Activated CD4-positive, alpha-beta T cell treated with anti-CD3 and anti-CD28 coated beads, Interleukin-2, amount 50 U/mL, for 16 hours (primary cell): ENCODE data around the gene YEATS2.
A peak's percentile ranks its signal among the peaks of the same experiment; 100 is the strongest.
"Not testable (repeated sequence)": the region's sequence is repeated elsewhere in the genome, so short reads cannot be mapped to it uniquely, and the experiment has no call there.

Source experiments
- DNase-seq: peaks from one replicate; pipeline ENCODE4 v3.0.0-alpha.2; 2020

YEATS2 gene

GRCh38 chr3:183718012-183718411, 20.4 kb downstream of the YEATS2 start:
- no peak for DNase-seq

GRCh38 chr3:183725387-183725786, 27.8 kb downstream of the YEATS2 start:
- no peak for DNase-seq

- no peak for DNase-seq
Observed at GRCh38 chr3:183728204-183728603, 30.6 kb downstream of the YEATS2 start.

DNA sequence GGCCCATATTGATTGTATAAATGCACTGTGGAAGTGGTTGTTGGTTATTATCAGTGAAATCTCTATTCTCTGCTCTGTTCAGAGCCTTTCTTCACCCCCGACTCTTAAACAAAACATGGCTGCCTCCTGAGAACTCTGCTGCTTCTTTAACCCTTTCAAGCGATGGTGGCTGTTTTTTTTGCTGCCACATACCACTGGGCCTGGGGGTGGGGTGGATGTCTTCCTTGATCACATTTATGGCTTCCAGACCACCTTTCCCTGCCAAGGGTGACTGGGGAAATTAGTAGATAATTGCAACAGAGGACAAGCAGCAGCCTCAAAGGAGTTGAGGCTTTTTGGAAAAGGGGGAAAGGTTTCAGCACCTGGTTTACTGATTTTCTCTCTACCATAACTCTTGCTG, 32.8 kb downstream of the YEATS2 start:
- DNase-seq: no peak

DNA sequence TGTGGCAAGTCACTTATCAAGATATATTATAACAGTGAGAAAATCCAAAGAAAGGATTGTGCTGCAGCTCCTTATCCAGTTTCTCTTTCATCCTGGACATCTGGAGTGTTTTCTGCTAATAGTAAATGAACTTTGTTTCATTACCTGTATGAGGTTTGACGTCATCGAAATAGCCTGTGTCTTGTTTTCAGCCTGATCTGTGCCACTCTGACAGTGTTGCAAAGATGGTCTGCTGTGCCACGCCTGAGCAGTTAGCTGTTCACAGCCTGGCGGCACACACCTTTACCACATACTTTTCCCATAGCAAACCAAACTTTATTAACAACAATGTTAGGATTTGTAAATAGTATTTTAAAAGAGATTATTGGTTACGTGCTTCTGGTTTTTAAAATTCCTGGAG, 34.0 kb downstream of the YEATS2 start:
- DNase-seq: no peak

- DNase-seq: no peak
Observed at GRCh38 chr3:183733553-183733952, 36.0 kb downstream of the YEATS2 start.

- DNase-seq: no peak
Observed at GRCh38 chr3:183734750-183735494, 37.3 kb downstream of the YEATS2 start.

DNA sequence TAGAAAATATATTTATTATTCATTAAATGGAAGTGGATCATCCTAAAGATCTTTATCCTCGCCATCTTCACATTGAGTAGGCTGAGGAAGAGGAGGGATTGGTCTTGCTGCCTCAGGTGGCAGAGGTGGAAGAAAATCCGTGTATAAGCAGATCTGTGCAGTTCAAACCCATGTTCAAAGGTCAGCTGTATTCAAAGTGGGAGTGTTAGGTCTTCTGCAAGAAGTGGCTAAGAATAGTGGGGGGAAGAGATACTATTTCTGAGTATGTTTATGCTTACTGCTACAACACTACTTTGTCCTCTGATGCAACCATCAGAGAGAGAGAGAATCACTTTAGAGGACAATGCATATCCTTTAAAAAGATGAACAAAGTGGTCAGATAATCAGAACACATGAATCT, 39.5 kb downstream of the YEATS2 start:
- DNase-seq: no peak

GRCh38 chr3:183740154-183740553, 42.6 kb downstream of the YEATS2 start:
- DNase-seq: not testable (repeated sequence)

DNA sequence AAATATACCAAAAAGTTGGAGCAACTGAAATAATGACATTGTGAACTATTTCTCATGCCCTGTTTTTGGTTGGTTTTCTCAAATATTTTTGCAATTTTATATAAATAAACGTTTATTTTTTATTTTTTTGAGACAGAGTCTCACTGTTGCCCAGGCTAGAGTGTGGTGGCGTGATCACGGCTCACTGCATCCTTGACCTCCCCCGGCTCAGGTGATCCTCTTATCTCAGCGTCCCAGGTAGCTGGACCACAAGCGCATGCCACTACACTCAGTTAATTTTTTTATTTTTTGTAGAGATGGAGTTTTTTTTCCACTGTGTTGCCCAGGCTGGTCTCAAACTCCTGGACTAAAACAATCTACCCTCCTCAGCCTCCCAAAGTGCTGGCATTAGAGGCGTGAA, 45.6 kb downstream of the YEATS2 start:
- no peak for DNase-seq

DNA sequence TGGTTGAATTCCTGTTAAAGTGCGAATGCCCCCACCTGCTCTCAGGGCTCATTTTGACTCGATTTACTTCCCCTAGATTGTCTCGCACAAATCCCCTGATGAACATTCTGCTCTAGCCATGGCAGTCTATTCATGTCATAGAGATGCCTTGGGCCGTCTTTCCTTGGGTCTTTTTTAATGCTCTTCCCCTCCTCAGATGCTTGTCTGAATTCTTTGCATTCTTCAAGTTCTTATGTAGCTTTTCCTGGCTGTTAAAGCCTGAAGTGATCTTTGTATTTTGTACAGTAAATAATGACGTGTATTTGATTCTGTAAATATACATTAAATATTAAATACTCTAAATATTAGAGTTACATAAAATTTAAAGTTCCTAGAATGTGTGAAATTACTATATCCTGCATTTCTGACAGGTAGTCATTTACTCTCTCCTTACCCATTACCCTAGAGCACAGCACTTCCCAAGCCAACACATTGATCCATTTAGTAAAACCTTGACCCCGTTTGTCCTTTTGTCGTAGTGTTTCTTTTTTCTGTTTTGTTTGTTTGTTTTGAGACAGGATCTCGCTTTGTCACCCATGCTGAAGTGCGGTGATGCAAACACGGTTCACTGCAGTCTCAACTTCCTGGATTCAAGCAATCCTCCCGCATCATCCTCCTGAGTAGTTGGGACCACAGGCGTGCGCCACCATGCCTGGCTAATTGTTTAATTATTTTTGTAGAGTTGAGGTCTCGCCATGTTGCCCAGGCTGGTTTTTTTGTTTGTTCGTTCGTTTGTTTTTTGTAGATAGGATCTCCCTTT, 47.9 kb downstream of the YEATS2 start:
- no peak for DNase-seq

GRCh38 chr3:183754052-183754451, 56.5 kb downstream of the YEATS2 start:
- DNase-seq: no peak

DNA sequence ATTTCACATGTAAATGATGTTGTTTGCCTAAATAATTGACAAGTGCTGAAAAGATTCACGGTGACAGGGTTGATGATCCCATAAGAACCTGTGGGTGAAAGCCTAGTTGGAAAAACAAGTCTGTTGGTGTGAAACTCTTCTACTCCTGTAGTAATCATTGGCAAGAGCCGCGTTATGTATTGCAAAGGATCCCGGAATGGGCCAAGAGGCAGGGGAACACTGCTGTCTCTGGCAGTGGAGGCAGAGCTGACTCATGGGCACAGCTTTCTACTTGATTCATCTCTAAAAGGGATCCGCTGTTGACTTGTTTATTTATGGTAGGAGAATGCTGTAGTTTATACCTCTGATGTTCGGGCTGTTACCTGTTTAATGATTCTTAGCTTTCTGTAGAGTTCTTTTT, 64.7 kb downstream of the YEATS2 start:
- DNase-seq: no peak

DNA sequence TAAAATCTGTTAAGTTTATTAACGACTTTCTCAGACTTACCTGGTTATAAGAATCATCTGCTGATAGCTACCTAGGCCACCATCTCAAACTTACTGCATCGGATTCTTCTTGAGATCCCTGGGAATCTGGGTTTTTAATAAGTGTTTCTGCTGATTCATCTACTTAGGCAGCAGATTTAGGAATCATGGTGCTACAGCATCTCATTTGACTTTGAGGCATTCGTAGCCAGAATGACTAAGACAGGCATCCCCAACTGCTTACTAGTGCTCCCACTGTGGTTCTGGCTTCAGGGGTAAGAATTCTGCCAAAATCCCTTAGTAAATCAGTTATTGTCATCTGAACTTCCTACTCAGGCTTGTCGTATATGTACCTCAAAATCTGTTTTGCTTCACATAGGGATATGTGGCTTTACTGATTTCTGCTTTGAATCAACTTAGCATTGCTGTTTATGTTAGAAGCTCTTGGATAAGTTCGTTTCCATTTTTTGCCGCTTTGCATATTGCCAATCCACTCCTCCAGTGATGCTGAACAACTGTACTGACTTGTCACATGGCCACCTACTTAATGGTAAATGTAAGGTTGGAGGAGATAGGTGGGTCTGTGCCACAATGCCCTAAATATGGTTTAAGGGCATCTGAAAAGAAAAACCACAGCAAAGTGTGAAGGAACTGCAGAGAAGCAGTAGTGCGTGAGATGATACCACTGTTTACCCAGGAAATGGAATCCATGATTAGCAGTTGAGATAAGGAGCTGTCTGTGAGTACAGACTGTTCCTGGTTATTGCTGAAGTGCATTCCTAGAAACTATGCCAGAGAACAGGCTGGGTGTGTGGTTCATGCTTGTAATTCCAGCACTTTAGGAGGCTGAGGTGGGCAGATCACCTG, 67.5 kb downstream of the YEATS2 start:
- no peak for DNase-seq

DNA sequence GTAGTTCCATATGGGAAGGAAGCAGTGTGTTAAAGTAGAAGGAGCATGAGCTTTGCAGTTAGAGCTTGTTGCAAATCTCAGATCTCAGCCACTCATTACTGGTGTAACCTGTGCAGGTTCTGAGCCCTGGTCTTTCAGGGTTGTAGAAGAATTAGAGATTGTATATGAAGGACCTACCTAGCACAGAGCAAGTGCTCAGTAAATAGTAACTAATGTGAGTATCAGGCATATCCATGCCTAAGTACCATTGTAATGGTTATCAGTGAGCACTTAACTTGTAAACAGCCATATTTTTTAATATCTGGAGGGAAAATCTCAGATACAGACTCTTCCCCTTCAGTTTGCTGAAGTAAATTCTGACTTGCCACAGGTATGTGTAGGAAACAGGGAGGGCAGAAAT, 68.5 kb downstream of the YEATS2 start:
- DNase-seq: no peak

GRCh38 chr3:183766745-183767606, 69.4 kb downstream of the YEATS2 start:
- peak; percentile 76 for DNase-seq

GRCh38 chr3:183768114-183768513, 70.5 kb downstream of the YEATS2 start:
- no peak for DNase-seq

- DNase-seq: no peak
Observed at GRCh38 chr3:183769453-183769852, 71.9 kb downstream of the YEATS2 start.

- DNase-seq: no peak
Observed at GRCh38 chr3:183774631-183775030, 77.0 kb downstream of the YEATS2 start.

DNA sequence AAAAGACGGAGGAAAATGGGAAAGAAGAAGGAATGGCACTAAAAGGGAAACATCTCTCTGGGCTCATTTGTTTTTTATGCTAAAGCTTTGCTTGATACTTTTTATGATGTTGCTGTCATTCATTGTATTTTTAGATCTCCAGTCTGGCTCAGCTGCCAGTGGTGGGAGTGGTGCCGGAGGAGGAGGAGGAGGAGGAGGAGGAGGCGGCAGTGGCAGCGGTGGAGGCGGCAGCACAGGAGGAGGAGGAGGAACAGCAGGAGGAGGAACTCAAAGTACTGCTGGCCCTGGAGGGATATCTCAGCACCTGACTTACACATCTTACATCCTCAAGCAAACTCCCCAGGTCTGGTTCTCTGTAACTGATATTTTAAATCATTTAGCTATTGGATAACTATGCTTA, 78.2 kb downstream of the YEATS2 start:
- no peak for DNase-seq

DNA sequence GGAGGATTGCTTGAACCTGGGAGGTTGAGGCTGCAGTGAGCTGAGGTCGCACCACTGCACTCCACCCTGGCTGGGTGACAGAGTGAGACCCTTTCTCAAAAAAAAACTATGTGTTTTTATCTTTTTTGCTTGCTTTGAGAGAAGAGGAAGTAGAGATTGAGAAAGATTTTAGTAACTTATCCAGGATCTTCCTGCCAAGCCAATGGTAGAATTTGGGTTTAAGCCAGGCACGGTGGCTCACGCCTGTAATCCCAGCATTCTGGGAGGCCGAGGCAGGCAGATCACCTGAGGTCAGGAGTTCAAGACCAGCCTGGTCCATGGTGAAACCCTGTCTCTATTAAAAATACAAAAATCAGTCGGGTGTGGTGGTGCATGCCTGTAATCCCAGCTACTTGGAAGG, 78.9 kb downstream of the YEATS2 start:
- not testable (repeated sequence) for DNase-seq

DNA sequence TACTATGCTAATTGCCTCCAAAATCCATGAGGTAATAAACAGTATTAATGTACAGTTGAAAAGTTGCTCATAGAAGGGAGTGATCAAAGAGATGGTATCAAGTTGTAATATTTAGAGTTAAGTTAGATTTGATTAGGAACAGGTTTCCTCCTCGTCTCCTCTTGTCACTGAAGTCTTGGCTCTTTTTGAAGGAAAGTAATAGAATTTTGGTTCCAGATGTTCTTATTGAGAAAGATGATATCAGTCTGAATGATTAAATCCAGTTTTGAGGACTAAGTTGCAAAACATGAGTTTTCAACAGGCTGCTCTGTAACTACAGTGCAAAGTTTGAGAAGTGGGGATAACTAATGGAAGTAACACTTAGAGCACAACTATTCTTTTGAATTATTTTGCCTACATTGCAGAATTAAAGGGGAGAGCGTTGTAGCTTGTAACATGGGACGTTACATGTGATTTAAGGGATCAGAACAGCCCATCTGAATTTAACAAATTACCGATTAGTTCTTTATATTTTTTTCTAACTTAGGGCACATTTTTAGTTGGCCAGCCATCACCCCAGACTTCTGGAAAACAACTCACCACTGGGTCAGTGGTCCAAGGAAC, 79.5 kb downstream of the YEATS2 start:
- DNase-seq: no peak
